Choroid plexus epithelial cell (primary cell): Measurements from ENCODE around the gene KDM6B.
A peak's percentile ranks its signal among the peaks of the same experiment; 100 is the strongest.

Experiments
- DNase-seq: peaks from one replicate; pipeline ENCODE4 v3.0.0-alpha.2; 2010; ENCODE audit warnings: low read depth
- H3K4me3 ChIP-seq: 2 replicates; pipeline ENCODE4 v1.5.1; 2011; ENCODE audit warnings: low read depth, mild to moderate bottlenecking, control low read depth, low read length, moderate library complexity
- CTCF ChIP-seq: conservative IDR thresholded peaks from 2 replicates; pipeline ENCODE4 v1.5.1; 2011; ENCODE audit warnings: low read depth, mild to moderate bottlenecking, control low read depth, inconsistent platforms, low read length, moderate library complexity

KDM6B gene

GRCh38 chr17:7833795-7834541 lies at the start of gene KDM6B:
KDM6B (plus strand) TSS chr17:7834217; CDS start chr17:7845555, 11,338 bp downstream.
- DNase-seq, result peak; percentile 95
- TF ChIP-seq CTCF, result peak; percentile 6
- H3K4me3 ChIP-seq, result peak within 1 kb of the TSS; percentile 79

- no peak for DNase-seq
- H3K4me3 ChIP-seq, result no peak overlapping the region
Observed at GRCh38 chr17:7786866-7787265, 47.2 kb upstream of the KDM6B start.

GRCh38 chr17:7789131-7789530 lies 44.9 kb upstream of the KDM6B start:
- DNase-seq, result no peak
- no peak overlapping the region for H3K4me3 ChIP-seq
- no peak for TF ChIP-seq CTCF

More at GRCh38 chr17:7786866-7787265, 47.2 kb upstream of the KDM6B start:
- TF ChIP-seq CTCF, result no peak

- no peak overlapping the region for H3K4me3 ChIP-seq
- no peak for TF ChIP-seq CTCF
- DNase-seq, result no peak
Observed at GRCh38 chr17:7790150-7790549, 43.9 kb upstream of the KDM6B start.

- no peak for DNase-seq
- TF ChIP-seq CTCF, result no peak
- no peak overlapping the region for H3K4me3 ChIP-seq
Observed at GRCh38 chr17:7792611-7793010, 41.4 kb upstream of the KDM6B start.

GRCh38 chr17:7794075-7794663 lies 39.8 kb upstream of the KDM6B start:
- H3K4me3 ChIP-seq, result no peak overlapping the region
- no peak for DNase-seq
- no peak for TF ChIP-seq CTCF

- no peak for TF ChIP-seq CTCF
Observed at GRCh38 chr17:7797976-7798375, 36.0 kb upstream of the KDM6B start.

More at GRCh38 chr17:7797976-7798375, 36.0 kb upstream of the KDM6B start:
- no peak for DNase-seq
- no peak overlapping the region for H3K4me3 ChIP-seq
